Activated CD4-positive, alpha-beta T cell treated with anti-CD3 and anti-CD28 coated beads for 4 hours (primary cell): Measurements from ENCODE around the gene SMIM45.

Experiments used
- DNase-seq, 2 donors: peaks; one replicate each; pipeline ENCODE4 v3.0.0-alpha.2; 2020

The SMIM45 gene

DNA sequence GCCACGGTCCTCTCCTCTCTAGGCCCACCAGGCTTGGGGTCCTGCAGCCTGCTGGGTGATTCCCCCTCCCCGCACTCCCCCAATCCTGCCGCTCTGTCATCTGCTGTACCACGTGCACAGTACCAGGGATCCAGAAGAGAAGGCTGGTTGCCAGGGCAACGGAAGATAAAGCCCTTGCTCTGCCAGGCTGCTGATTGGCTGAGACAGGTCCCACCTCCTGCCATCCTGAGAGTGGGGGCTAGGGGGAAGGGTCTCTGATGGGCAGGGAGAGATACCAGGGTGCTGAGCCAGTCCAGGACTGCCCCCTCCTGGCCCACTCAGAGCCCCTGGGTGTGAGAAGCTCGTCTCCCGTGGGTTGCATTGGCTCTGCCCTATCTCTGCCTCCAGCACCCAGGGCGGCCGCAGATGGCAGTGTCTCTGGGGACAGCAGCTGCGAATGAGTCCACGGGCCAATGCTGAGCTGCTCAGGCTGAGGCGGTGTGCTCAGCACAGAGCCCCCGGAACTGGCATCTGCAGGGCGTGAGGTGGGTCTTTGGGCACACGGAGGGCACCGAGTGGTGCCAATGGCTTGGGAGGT is at the start of gene SMIM45:
SMIM45 (plus strand) TSS at position 253 of the 577 bp plus-strand sequence.
- DNase-seq = no peak

DNA sequence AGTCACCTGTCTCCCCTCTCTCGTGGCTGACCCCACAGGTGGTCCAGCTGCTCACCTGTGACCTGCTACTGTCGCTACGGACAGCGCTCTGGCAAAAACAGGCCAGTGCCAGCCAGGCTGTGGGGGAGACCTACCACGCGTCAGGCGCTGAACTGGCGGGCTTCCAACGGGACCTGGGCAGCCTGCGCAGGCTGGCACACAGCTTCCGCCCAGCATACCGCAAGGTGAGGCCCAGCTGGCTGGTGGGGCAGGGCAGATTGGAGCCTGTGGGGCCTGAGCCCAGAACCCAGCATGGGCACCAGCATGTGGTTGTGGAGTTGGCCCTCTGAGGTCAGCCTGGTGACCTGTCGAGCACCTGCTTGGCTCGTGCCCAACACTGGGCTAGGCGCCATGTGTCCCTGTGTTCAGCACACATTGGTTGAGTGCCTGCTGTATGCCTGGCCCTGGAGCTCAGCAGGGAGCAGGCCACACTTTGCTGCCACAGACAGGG is 49.0 kb upstream of the SMIM45 start:
- DNase-seq = no peak

DNA sequence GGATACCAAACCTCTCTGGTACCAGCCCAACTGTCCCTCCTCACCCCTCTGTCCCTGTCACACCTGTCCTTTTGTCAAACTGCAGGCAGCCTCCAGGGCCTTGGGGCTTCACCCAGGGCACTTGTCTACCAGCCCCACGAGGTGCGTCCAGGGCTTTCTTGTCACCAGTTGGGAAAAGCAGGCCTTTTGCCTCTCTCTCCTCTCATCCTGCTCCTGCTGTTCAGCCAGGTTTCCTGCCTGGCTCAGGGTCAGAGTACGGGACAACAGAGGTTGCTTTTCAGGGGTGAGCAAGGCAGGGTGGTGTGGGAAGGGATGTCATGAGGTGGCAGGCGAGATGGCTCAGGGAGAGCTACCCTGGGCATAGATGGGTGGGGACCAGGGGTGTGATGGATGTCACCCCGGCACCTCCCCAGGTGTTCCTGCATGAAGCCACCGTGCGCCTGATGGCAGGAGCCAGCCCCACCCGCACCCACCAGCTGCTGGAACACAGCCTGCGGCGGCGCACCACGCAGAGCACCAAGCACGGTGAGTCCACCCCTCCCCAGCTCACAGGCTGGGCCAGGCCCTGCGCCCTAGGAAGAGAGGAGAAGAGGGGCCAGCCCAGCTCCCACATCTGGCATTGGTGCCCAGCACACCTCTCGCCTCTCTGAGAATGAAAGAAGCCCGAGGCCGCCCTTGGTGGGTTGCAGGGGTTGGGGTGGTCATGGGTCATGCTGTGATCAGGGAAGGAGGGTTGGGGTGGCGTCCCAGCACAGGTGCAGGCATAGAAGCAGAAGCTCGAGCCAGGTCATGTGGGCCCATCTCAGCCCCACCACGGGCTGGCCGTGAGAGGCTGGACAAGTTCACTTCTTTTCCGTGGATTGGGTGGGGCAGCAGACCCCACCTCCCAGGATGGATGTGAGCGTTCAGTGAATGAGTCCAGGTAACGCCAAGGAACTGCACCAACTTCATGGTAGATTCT is 47.2 kb upstream of the SMIM45 start:
- no peak for DNase-seq

DNA sequence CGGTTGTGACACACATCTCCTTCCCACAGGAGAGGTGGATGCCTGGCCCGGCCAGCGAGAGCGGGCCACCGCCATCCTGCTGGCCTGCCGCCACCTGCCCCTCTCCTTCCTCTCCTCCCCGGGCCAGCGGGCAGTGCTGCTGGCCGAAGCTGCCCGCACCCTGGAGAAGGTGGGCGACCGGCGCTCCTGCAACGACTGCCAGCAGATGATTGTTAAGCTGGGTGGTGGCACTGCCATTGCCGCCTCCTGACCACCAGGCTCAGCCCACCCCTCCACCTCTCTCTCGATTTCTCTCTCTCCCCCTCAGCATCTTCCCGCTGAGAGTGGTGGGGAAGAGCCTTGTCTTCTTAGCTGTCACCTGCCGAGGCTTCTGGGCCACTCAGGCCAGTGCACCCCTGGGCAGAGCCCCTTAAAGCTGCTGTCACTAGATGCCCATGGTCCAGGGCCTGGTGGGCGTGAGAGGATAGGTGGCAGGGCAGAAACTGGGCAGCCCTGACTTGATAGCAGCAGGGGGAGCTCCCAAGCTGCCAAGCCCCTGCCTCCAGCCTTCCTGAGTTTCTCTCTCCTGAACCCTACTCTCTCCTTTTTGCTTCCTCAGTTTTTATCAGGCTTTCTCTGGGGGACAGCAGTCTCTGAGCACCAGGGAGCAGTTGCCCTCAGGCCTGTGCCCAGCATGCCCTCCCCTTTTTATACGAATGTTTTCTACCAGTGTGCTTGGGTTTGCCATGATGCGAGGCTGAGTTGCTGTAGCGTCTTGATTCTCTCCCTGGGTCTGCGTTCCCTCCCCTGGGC is 46.3 kb upstream of the SMIM45 start:
- no peak for DNase-seq

DNA sequence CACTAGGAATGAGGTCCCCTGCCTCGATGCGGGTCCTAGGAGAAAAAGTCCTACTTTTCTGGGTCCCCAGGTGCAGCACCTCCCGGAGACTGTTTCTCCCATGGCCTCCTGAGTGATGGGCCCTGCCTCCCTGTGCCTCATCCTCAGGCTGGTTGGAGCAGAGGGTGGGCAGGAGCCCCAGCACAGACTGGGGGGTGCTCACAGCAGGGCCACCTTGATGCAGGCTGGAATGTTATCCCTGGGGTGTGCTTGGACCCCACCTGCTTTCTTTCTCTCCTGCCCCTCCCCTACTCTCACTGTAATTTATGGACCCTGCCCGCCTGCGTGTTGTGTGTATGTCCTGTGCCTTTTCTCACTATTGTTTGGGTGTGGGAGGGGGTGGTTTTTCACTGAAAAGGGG is 45.1 kb upstream of the SMIM45 start:
- DNase-seq = no peak

GRCh38 chr22:41907436-41908401 is 44.2 kb upstream of the SMIM45 start:
- no peak for DNase-seq

DNA sequence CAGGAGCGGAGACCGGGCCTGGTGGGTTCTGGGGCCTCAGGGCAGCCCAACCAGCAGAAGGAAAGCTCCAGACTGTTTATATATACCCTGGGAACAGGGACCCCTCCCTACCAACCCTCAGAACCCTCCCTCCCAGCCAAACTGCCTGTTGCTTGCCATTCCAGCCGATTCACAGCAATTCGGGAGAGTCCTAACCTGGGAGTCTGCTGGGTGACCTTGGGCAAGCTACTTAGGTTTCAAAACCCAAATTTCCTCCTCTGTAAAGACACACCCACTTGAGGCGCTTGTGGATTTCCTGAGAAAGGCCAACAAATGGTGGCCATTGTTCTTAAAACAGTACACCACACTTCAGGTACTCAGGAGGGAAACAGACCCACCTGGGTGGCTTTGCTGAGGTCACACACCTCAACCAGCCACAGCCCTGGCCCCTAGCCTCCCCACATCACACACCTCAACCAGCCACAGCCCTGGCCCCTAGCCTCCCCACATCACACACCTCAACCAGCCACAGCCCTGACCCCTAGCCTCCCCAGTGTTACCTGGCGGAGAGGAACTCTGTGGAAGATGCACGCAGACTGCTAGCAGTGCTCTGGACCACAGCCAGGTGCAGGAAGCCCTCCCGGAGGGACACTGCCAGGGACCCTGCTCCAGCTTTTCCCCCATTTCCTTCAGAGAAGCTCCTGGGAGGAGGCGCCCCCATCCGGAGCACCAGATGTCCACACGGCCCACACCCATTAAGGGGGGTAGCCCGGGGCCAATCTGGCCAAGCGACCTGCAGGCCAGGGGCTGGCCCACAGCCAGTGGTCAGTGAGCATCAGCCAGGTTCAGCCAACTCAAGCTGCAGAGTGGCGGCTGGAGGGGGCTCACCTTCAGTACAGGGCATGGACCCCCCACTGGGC is 43.3 kb upstream of the SMIM45 start:
- no peak for DNase-seq

- DNase-seq = no peak
Observed at GRCh38 chr22:41909310-41910049, 42.5 kb upstream of the SMIM45 start.

DNA sequence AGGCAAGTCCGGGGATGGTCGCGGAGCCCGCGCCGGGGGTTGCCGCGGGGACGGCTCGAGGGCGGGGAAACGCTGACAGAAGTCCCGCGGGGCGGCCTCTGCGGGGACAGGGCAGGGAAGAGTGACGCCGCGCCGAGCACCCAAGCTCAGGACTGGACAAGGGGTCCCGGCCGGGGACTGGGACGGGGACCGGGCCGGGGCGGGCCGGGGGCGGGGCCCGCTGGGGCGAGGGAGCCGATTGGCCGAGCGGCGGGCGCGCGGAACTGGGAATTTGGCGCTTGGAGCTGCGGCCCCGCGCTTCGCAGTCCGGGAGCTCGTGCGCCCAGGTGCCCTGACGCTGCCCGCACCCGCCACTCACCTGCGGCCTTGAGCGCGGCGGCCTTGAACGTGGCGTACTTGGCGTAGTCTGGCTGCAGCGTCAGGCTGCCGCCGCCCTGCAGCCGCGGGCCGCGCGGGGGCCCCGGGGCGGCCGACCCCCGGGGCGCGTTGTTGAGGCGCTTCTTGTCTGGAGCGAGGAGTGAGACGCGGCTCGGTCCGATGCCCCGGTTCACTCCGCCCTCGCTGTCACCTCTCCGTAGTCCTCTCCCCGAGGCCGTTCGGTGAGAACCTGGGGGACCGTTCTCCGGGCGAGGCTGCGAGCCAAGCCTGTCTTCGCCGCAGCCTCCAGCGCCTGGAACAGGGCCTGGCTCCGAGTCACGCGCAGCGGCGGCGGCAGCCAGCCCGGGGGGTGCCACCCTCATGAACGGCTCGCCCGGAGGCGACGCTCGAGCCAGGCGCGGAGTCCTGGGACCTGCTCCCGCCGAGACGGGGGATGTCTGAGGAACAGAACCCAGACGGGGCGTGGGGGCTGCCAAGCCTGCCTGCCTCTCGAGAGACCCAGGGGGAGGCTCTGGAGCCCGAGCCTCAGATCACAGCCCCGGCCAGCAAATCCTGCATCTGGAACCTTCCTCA is 41.6 kb upstream of the SMIM45 start:
- peak; percentile 39 to 41 for DNase-seq

- no peak for DNase-seq
Observed at GRCh38 chr22:41911001-41911611, 40.8 kb upstream of the SMIM45 start.

DNA sequence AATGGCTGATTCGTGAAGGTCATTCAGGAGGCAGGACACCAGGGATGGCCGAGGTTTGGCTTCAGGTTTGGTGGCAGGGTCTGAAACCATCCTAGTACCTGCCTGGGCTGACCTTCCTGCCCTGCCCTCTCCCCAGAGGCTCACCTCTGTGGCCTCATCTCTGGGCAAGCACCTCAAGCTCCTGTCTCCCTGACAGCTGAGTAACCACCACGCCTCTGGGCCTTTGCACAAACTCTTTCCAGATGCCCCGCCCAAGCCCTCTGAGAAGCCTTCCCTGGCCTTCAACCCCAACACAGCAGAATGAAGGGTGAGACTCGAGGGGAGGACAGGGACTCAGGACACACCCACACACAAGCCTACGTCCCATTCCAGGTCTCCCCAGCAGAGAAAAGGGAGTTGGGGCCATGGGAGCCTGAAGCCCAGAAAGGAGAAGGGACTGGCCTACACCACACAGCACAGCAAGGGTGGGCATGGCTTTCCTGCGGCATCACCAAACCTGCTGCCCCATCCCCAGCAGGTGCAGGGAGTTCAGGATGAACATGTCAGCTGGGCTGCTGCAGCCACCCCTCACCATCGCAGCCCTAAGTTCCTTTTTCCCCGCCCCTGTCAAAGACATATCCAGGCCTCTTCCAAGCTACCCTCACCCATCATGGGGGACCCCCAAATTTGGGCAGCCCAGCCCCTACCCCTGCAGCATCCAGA is 39.5 kb upstream of the SMIM45 start:
- DNase-seq = no peak

GRCh38 chr22:41913040-41913719 is 38.8 kb upstream of the SMIM45 start:
- DNase-seq = no peak

DNA sequence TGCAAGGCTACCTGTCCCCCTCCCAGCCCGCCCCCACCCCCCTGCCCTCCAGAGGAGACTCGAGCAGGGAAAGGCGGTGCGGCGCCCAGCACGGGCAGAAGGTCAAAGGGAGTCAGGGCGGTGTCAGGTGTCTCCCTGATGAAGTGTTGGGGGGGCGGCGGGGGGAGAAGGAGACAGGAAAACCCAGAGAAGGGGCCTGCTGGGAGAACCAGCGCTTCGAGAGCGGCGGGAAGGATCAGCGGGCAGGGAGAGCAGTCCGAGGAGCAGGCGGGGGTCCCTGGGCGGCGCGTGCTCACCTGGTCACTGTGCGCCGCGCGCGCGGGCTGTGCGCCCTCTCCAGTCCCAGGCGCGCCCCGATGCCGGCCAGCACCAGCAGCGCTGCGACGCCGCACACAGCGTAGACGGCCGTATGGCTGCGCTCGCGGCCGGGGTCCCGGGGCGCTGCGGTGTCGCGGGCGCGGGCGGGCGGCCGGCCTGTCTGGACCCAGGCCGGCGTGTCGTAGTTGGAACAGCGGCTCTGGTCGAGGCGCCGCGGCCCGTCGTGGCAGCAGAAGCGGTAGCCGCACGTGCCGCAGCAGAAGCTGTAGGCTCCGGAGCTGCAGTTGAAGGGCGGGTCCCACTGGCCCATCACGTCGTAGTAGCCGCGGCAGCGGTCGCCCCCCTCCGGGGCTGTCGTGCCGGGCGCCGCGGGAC is 38.0 kb upstream of the SMIM45 start:
- no peak for DNase-seq

DNA sequence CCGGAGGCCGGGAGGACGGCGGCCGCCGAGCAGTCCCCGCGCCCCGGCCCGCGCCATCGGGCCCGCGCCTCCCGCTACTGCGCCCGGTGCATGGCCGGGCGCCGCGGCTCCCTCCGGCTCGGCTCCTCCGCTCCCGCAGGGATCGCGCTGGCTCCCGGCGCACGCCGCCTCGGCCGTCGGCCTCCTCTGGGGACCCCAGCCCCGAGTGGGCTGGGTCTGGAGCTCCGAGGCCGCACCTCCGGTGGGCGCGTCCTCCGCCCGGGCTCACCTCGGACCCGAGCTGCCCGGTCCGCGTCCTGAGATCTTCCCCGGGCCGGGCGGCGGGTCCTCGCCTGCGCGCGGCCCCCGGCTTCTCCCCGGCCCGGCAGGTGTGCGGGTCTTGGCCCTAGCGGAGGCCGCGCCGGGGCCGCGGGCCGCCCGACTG is 37.3 kb upstream of the SMIM45 start:
- no peak for DNase-seq

GRCh38 chr22:41915035-41915785 is 36.7 kb upstream of the SMIM45 start, which contains the start of gene SHISA8:
Gene SHISA8 (minus strand): TSS chr22:41915074. CDS start chr22:41914667, 407 bp downstream.
- peak; percentile 66 to 67 for DNase-seq
